T-helper 2 cell (primary cell): ENCODE data around the gene ABCG1.

Source experiments
- DNase-seq, 5 experiments: peaks; one replicate each; pipeline versions ENCODE4 v3.0.0 to v3.0.0-alpha.2; 2012 to 2022

Gene ABCG1

GRCh38 chr21:42214921-42215320 is 4.0 kb upstream of the ABCG1 start:
- no peak for DNase-seq

- no peak for DNase-seq
Measured at GRCh38 chr21:42215942-42216725, 2.8 kb upstream of the ABCG1 start.

- no peak for DNase-seq
Measured at GRCh38 chr21:42216726-42217572, 2.0 kb upstream of the ABCG1 start.

DNA sequence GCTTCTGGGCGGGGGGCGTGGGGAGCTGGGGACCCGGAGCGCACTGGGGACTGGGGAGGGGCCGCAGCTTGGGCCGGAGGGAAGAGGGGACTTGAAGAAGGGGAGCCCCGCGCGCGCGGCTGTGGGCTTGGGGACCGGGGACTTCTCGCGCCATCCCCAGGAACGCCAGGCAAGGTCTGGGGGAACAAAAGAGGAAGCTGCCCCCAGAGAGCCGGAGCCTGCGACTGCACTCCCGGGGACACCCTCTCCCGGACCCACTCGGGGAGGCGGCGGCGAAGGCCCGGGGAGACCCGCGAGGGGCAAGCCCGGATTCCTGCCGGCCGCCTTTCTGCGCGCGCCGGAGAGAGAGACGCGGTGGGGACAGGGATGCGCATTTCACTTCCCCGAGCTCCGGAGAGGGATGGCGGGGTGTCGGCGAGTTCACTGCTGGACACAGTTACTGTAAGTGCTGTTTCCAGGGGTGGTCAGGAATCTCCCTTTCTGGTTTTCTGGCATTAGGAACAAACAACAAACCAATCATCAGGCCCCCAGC is 732 bp downstream of the ABCG1 start:
- peak in 2 of 5 experiments; percentile 23 to 36 for DNase-seq

DNA sequence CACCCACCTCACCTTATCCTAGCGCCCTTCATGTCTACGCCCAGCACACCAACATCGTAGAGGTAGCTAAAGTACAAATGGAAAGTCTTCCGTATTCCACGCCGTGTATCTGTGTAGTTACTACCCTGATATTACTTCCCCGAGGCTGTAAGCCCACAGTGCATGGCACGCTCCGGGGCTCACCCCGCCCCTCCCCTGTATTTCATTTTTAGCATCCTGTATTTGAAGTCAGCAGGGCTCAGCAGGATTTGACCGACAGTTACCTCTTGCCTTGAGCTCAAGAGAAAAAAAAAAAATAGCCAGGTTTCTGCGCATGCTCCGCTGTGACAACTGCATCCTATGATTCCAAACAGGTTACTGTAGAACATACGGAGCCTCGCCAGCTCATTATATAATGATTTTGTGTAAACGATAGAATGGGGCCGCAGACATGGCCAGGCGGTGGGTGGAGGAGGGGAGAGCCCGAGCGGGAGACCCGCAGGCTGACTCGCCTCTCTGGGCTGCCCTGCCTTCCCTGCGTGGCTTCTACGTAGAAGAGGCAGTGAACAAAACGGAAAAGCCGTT is 1.3 kb downstream of the ABCG1 start:
- peak; percentile 30 to 94 (median 69) for DNase-seq

DNA sequence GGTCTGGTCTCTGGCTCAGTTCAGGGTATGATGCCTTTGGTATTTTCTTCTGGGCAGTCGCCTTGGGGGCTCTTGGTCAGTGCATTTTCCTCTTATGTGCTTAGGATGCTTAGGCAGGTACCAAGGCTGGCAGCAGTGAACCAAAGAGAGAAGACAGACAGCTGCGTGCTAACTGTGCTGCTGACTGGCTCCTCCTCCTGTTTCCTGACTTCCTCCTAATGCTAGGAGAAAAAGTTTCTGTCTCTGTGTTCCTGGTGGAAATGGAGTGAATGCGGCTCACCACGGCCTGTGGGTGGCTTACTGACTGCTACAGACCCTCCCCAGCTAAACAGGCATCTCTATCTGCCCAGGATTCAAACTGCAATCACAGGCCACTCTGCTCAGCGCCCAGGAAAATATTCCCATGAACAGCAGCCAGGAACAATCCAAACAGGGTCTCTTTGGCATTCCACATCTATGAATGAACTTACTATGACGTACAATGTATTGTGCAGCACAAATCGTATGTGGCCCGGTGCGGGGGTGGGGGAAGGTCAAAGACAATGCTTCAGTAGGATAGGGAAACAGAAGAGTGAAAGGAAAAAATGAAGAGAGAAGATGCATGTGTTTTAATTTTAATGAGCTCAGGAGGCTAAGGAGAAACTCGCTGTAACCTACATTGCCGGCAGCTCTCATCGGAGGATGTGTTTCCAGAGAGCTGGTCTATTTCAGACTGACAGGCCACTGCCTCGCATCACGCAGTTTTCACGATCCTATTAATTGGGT is 2.8 kb downstream of the ABCG1 start:
- no peak for DNase-seq

GRCh38 chr21:42222386-42222785 is 3.4 kb downstream of the ABCG1 start:
- DNase-seq, result no peak

DNA sequence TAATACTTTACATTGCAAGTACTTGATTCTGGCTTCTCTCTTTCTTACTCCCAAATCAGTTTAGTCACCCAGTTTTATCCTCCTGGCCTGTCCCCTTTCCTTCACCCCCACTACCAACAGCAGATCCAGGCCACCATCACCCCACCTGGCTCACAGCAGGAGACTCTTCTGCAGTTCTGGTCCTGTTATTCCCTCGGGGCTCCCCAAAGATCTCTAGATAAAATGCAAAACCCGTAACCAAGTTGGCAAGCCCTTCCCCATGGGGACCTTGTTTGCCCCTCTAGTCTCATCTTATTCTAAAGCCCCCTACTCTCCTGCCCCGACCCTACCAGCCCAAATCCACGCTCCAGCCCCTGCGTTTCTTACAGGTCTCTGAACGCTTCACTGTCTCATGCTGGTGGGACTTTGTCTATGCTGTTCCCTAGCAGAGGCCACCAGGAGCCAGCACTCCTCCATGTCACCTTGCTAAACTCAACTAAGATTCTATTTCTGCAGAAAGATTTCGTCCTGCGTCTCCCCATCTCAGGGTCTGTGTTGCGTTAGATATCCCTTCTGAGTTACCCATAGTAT is 4.0 kb downstream of the ABCG1 start:
- no peak for DNase-seq

GRCh38 chr21:42223826-42224575 is 5.1 kb downstream of the ABCG1 start:
- DNase-seq, result no peak

GRCh38 chr21:42225042-42225441 is 6.1 kb downstream of the ABCG1 start:
- no peak for DNase-seq

- no peak for DNase-seq
Measured at GRCh38 chr21:42225571-42226155, 6.7 kb downstream of the ABCG1 start.

GRCh38 chr21:42226626-42227025 is 7.7 kb downstream of the ABCG1 start:
- DNase-seq, result no peak

DNA sequence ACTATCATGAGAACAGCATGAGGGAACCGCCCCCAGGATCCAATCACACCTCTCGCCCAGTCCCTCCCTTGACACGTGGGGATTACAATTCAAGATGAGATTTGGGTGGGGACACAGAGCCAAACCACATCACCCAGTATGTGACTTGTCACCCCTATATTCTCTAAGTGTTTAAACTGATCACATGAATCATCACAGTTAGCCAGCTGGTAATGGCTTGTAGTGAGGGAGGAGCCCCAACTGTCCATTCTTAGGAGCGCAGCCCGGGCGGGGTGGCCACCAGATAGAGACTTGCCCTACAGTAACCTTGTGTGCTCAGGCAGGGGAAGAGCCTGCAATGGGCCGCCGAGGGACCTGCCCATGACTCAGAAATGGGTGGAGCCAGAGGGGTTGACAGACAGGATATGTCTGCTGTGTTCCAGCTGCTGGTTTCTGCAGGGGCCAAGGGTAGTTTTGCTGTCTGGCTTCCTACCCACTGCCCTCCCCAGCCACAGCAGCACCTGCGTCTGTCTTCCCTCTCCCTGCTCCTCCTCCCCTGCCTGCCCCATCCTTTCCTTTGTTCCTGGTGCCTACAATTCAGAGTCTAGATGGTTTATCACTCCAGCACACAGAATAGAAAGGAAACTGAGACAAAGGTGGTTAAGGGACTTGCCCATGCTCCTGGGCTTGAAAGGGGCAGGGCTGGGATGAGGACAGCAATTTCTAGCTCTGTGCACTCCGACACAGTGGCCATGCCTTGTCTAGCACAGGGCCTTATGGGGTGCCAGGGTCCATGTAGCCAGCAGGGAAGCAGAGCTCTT is 9.2 kb downstream of the ABCG1 start:
- peak; percentile 71 to 97 (median 85) for DNase-seq

GRCh38 chr21:42228709-42229220 is 9.8 kb downstream of the ABCG1 start:
- DNase-seq, result no peak

GRCh38 chr21:42229676-42230075 is 10.7 kb downstream of the ABCG1 start:
- no peak for DNase-seq

GRCh38 chr21:42230178-42230577 is 11.2 kb downstream of the ABCG1 start:
- no peak for DNase-seq

- DNase-seq, result no peak
Measured at GRCh38 chr21:42230636-42231035, 11.7 kb downstream of the ABCG1 start.

DNA sequence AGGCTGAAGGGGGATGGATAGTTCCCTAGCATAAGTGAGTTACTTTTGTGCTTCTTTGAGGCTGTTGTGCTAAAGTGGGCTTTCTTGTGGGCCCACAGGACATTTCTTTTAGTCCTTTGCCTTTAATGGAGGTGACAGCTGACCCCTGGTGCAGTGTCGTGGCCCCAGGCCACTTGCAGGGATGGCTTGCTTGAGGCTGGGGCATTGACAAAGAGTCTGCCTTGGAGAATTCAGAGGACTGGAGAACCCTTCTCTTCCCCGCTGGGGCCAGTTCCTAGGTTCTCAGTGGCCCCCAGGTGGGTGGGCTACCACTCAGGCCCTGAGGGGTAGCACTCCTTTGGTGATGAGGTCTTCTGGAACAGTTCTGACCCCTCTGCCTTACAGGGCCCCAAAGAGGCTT is 12.8 kb downstream of the ABCG1 start:
- no peak for DNase-seq

GRCh38 chr21:42232176-42232825 is 13.4 kb downstream of the ABCG1 start:
- peak in 2 of 5 experiments; percentile 35 to 73 for DNase-seq
